ENCODE measurements around the gene TEX101.

TEX101 gene

DNA sequence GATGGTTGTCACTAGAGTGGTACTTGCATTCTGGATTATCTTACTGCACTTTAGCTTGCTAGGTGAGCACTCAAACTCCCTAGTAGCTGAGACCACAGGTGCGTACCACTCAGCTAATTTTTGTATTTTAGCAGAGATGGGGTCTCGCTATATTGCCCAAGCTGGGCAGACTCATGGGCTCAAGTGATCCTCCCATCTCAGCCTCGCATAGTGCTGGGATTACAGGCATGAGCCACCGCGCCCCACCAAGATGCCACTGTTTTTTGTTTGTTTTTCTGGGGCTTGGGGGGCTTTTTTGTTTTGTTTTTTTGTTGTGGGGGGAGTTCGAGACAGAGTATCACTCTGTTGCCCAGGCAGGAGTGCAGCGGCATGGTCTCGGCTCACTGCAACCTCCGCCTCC lies 33.0 kb downstream of the TEX101 start:
- no peak for DNase-seq (ENCODE audit: low spot score)

DNA sequence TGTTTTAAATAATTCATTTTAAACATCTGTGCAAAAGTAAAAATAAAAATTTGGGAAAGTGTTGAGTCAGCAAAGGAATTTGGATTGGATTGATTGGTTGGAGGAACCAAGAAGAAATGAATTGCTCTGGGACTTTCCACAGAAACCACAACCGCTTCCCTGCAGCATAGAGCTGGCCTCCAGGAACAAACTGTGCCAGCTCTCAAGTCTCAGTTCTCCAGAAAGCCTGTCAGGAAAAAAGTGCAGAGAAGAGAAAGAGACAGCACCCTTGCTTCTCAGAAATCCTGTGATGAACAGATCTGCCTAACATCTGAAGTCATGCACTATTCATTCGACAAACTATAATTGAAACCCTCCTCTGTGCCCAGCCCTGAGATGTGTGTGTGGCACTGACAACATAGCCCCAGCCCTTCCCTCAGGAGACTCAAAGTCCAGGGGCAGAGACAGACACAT lies 35.9 kb downstream of the TEX101 start:
- DNase-seq (ENCODE audit: low spot score) = peak; percentile 74

DNA sequence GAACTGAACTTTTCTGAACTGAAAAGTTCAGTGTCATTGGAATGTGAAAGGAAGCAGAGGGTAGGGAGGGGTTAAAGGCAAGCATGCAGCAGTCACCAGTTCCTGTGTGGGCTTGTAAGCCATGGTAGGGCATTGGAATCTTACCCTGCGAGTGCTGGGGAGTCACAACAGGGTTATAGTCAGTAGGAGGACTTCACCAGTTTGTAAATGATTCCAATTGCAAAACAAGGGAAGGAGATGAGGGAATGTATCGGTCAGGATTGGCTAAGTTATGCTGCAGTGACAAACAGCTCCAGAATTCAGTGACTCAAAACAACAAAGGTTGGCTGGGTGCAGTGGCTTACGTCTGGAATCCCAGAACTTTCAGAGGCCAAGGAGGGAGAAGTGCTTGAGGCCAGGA lies 37.9 kb downstream of the TEX101 start:
- DNase-seq (ENCODE audit: low spot score) = no peak

DNA sequence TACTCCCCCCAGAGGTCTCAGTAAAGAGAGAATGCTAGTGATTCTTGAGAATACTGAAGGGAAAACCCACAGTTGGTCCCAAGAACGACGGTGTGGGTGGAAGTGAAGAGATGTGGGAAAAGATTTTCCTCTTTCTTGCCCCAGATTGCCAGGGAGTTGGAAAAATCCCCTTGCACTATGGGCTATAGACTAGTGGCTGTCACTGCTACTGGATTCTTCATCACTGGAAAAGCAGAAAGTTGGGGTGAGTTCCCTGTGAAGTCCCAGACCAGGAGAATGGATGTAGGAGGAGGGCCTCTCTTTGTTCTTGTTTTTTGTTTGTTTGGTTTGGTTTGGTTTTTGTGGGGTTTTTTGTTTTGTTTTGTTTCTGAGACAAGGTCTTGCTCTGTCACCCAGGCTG lies 39.3 kb downstream of the TEX101 start:
- no peak for DNase-seq (ENCODE audit: low spot score)

DNA sequence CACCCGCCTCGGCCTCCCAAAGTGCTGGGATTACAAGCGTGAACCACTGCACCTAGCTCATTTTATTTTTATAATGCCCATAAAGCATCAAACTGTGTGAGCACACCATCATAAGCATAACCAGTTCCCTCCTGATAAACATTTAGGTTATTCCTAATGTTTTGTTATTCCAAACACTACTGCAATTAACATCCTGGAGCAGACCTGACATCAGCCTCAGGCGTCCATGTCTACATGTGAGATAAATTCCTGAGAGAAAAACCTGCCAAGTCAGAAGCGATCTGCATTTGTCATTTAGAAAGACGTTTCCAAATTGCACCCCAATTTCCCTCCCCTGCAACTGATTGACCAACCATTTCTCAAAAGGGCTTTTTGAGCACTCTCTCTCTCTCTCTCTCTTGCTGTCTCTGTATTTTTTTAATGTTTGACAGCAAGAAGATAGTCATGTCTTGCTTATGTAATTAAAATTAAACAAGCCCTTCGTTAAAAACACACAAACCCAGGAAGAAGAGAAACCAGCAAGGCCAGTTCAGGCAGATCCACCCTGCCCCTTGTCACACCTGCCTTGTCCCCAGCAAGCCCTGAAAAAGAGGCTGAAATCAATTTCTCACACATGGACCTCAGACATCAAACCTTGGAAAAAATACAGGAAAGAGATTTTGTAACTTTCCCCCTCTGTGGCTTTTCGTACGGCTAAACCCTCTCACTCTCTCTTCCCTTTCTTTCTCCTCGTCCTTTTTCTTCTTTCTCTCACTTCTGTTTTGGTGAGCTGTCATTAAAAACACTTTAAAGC lies 40.8 kb downstream of the TEX101 start:
- DNase-seq (ENCODE audit: low spot score) = no peak

DNA sequence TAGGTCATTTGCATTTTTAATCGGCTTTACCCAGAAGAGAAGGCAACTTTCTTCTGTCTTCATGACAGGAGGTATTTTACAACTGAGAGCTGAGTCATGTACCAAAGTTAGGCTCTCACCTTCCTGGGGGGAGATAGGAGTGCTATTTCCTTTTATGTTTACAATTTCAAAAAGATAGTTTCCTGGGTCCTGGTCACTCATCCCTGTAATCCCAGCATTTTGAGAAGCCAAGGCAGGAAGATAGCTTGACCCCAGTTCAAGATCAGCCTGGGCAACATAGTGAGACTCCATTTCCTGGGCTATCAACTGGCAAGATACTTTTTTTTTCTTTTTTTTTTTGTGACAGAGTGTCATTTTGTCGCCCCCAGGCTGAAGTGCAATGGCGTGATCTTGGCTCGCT lies 43.1 kb downstream of the TEX101 start:
- DNase-seq (ENCODE audit: low spot score) = no peak

DNA sequence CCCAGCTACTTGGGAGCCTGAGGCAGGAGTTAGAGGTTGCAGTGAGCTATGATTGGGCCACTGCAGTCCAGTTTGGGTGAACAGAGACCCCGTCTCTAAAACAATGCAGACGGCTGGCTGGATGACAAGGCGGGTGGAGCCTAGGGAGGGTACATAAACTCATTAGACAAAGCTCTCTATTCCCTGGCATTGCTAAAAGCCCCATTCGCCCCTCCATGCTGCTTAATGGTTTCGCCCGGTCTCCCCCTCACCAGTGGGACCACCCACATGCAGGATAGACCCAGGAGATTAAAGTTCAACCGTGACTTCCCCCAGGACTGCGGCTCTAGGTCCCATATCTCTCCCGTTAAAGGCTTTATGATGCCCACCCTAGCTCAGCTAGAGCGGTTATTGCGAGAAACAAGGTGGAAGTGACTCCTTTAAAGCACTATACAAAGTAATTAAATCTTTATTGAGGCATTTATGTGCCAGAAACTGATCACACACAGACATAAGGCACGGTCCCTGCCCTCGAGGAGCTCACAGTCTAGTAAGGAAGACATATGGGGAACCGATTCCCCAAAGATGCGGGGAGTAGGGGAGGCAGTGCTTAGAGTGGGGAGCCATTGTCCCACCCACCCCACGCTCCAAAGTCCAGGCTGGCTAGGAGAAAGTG lies 45.8 kb downstream of the TEX101 start:
- no peak for DNase-seq (ENCODE audit: low spot score)

DNA sequence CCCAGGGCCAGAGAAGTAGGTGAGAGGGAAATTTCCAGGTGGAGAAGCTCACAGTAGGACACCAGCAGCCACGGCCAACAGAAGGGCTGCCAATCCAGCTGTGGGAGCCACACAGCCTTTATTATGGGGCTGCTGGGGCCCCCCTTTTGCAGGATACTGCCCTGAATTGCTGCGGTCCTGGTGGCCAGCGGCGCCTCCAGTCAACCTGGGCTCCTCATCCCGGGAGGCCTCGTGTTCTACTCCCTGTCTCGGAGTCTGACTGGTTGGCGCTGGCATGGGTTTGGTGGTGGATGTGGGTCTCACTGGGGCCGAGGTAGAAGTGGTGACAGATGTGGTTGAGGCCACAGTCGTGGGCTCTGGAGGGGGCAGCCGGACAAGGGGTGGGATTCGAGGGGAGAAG lies 46.6 kb downstream of the TEX101 start:
- DNase-seq (ENCODE audit: low spot score) = no peak

DNA sequence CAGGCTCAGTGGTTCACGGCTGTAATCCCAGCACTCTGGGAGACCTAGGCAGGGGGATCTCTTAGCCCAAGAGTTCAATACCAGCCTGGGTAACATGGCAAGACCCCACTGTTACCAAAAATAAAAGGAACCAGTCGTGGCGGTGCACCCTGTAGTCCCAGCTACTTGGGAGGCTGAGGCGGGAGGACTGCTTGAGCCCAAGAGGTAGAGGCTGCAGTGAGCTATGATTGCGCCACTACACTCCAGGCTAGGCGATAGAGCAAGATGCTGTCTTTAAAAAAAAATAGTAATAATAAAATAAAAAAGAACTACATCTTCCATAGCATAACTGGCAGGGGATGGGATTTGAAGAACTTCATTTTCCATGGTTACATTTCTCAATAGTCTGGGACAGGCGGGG lies 47.7 kb downstream of the TEX101 start:
- DNase-seq (ENCODE audit: low spot score) = no peak

DNA sequence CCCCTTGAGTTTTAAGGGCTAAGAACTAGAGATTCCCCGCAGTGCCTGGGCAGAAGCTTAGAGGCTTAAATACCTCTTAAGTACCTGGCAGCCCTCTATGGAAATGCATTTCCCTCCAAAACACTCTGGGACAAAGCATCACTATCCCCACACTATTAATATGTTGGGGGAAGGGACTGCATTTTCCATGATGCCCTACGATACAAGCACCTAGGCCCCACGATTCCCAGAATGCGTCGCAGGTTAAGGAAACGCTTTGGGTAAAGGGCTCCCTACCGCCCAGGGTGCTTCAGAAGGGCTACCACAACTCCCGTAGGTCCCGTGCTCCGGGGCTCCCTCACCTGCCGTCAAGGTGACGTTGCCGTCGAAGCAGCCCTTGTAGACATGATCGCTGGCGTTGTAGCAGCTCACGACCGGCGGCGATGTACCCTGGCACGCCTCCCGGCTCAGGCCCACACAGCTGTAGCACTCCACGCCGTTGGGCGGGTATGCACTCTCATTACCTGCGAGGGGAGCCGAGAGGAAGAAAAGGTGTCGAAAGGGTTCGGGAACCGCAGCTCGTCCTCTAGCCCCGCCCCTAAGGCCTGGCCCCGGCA lies 48.2 kb downstream of the TEX101 start:
- no peak for DNase-seq (ENCODE audit: low spot score)

DNA sequence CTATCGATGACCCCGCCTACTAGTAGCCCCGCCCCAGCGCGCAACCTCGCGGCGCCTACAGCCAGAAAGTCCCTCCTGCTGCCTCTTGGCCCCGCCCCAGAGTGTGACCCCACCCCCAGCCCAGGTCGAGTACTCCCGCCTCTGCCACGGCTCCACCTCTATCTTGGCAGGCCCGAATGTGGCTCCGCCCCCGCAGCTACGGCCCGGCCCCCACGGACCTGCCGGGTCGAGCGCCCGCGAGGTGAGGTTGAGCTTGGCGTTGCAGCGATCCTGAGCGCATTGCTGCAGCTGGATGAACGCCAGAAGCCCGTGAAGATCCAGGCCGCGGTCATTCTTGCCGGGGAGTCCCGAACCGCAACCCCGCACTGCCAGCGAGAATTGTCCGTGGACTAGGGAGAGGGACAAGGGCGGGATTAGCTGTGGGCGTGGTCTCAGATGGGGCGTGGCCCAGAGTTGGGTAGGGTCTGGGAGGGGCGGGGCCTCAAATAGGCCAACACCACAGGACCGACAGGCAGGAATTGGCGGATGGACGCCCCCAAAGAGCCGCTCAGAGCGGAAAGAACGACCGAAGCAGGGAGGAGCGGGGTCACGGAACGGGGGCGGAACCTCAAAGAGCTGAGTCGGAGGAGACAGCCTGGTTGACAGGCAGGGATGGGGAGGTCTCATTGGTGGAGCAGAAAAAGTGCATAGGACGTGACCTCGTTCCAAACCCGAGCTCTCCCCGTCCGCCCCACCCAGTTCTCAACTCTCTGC lies 48.9 kb downstream of the TEX101 start:
- peak; percentile 94 for DNase-seq (ENCODE audit: low spot score)

DNA sequence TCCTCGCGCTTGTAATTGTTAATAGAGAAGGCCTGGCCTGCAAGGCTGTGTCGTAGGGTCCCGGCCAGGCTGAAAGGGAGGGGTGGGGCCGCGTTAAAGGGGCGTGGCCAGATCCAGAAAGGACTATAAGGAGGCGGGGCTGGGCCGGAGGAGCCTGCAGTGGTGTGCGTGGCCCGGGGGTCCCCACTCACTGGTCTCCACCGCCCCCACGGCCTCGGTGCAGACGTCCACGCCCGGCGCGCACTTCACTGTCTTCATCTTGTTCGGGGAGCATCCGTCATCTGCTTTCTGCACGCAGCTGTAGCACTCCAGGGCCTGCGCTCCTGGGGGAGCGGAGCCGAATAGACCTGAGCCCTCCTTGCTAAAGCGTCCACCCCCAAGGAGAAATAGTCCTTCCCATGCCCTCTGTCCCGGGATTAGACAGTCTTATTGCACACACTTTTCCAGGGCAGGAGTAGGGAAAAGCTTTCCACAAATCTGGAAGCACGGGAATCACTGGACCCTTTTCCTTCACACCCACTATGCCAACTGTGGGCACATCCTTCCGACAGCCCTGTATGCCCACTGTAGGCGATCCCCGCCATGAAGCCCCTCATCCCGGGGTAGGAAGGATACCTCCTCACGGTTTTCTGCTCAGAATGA lies 49.6 kb downstream of the TEX101 start:
- DNase-seq (ENCODE audit: low spot score) = peak; percentile 87

DNA sequence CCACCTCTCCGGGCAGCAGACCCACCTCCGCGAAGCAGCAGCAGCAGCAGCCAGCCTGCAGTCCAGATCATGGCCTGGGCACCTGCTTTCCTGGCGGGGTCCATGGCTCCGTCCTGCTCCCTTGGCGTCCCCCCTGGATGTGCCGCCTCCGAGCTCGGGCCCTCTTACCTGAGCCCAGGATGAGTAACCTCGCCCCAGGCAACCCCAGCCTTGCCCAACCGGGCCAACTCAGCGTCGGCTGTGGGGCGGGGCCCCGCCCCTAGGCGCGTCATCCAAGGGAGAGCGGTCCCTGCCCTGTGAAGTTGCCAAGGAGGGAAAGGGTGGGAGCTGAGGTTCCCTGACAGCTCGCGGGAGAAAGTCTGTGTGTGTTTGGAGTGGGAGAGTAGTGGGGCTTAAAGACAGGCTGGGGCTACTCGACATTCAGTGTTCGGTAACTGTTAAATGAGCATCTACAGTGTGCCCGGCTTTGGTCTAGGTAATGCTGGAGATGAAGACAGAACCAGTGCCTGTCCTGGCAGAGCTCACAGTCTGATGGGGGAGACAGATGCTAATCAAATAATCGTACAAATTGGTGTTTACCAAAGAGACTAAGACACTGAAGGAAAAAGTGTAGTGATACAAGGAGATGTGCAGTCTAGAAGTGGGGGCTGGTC lies 50.9 kb downstream of the TEX101 start, which contains the start of gene LYPD3:
TSS of gene LYPD3 (minus strand) at position 141 of the 653 bp plus-strand sequence. CDS start at position 104, 37 bp downstream.
- DNase-seq (ENCODE audit: low spot score) = peak; percentile 2

DNA sequence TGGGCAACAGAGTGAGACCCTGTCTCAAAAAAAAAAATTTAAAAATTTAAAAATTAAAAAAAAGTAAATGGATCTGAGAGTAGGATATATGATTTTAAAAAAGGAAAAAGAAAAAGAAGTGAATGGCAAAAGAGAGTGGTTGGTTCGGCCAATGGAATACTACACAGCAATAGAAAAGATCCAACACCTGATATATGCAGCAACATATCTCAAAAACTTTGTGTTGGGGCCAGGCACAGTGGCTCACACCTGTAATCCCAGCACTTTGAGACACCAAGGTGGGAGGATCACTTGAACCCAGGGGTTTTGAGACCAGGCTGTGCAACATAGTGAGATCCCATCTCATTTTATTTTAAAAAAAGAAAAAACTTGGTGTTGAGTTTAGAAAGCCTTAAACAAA lies 52.1 kb downstream of the TEX101 start:
- DNase-seq (ENCODE audit: low spot score) = no peak

DNA sequence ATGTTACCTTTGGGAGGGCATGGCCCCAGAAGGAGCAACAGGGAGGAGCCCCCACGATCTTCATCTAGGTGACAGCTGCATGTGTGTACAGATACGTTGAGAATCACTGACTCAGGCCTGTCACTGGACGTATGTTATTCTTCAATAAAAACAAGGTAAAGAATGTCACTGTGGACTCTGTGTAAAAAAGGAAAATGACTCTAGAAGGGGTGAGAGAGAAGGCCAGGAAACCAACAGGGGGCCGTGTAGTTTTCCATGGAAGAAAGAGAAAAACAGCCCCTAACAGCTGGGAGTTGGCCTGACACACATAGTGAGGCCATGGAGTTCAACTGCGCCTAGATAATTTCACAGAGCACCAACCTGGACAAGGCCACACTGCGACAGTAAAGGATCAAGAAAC lies 52.6 kb downstream of the TEX101 start:
- no peak for DNase-seq (ENCODE audit: low spot score)

DNA sequence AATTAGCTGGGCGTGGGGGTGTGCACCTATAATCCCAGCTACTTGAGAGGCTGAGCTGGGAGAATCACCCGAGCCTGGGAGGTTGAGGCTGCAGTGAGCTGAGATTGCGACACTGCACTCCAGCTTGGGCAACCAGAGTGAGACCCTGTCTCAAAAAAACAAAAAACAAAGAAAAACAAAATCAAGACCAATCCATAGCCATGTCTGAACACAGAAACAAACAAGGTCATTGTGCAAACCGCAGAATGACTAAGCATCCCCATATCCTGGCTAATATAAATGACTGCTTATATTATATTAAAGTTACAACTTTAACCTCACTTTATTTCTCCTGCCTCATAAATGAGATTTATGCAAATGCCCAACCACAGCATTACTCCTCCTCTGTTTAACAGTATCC lies 53.0 kb downstream of the TEX101 start:
- no peak for DNase-seq (ENCODE audit: low spot score)

Data from GM03348 (cell line).